Stimulated activated CD4-positive, alpha-beta T cell treated with anti-CD3 and anti-CD28 coated beads, Interleukin-15, amount 100 ng/mL, for 48 hours (primary cell): ENCODE data around the gene GRHL3.
A peak's percentile ranks its signal among the peaks of the same experiment; 100 is the strongest.

Experiments used
- DNase-seq, 2 donors: peaks; one replicate each; pipeline ENCODE4 v3.0.0-alpha.2; 2020; ENCODE audit warnings: low read depth in 2 of 2

GRHL3 gene

GRCh38 chr1:24293392-24294227 lies 25.5 kb upstream of the GRHL3 start:
- no peak for DNase-seq

- no peak for DNase-seq
Measured at GRCh38 chr1:24294228-24294672, 24.9 kb upstream of the GRHL3 start.

- DNase-seq, result no peak
Measured at GRCh38 chr1:24294716-24295371, 24.3 kb upstream of the GRHL3 start.

- no peak for DNase-seq
Measured at GRCh38 chr1:24295535-24295934, 23.6 kb upstream of the GRHL3 start.

GRCh38 chr1:24297187-24297851 lies 21.8 kb upstream of the GRHL3 start:
- DNase-seq, result no peak

GRCh38 chr1:24297852-24298232 lies 21.3 kb upstream of the GRHL3 start:
- no peak for DNase-seq

GRCh38 chr1:24298606-24299005 lies 20.6 kb upstream of the GRHL3 start:
- no peak for DNase-seq

- no peak for DNase-seq
Measured at GRCh38 chr1:24299901-24300300, 19.3 kb upstream of the GRHL3 start.

- no peak for DNase-seq
Measured at GRCh38 chr1:24300971-24301784, 18.0 kb upstream of the GRHL3 start.

- no peak for DNase-seq
Measured at GRCh38 chr1:24301785-24302175, 17.4 kb upstream of the GRHL3 start.

GRCh38 chr1:24302209-24302611 lies 16.9 kb upstream of the GRHL3 start:
- DNase-seq, result no peak

GRCh38 chr1:24303600-24303999 lies 15.6 kb upstream of the GRHL3 start:
- DNase-seq, result no peak

GRCh38 chr1:24304763-24305162 lies 14.4 kb upstream of the GRHL3 start:
- no peak for DNase-seq

- DNase-seq, result no peak
Measured at GRCh38 chr1:24308365-24309015, 10.7 kb upstream of the GRHL3 start.

- peak; percentile 25 to 40 for DNase-seq
Measured at GRCh38 chr1:24309762-24310485, 9.2 kb upstream of the GRHL3 start.

- DNase-seq, result no peak
Measured at GRCh38 chr1:24311234-24311633, 7.9 kb upstream of the GRHL3 start.

GRCh38 chr1:24311741-24312140 lies 7.4 kb upstream of the GRHL3 start:
- DNase-seq, result no peak

- DNase-seq, result no peak
Measured at GRCh38 chr1:24315391-24315790, 3.8 kb upstream of the GRHL3 start.

- no peak for DNase-seq
Measured at GRCh38 chr1:24316645-24317044, 2.5 kb upstream of the GRHL3 start.

- DNase-seq, result no peak
Measured at GRCh38 chr1:24317081-24317480, 2.1 kb upstream of the GRHL3 start.
